HG03439 (cell line): Measurements from ENCODE around the gene MANEAL.

ENCODE experiments used
- ATAC-seq: cut with Tn5 transposase; IDR thresholded peaks from one replicate; pipeline ENCODE4 v1.9.1; 2021; ENCODE audit warnings: mild to moderate bottlenecking, moderate library complexity; ENCODE audit not compliant: unreplicated experiment

MANEAL gene

DNA sequence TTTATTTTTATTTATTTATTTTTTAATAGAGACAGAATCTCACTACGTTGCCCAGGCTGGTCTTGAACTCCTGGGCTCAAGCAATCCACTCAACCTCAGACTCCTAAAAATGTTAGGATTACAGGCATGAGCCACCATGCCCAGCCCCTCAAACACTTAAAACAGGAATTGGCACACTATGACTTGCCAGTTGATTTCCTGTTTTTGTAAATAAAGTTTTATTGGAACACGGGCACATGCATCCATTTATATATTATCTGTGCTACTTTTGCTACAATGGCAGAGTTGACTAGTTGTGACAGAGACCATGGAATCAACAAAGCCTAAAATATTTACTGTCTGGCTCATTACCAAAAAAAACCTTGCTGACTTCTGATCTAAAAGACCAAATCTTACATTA, 30.4 kb downstream of the MANEAL start:
- no peak for ATAC-seq

DNA sequence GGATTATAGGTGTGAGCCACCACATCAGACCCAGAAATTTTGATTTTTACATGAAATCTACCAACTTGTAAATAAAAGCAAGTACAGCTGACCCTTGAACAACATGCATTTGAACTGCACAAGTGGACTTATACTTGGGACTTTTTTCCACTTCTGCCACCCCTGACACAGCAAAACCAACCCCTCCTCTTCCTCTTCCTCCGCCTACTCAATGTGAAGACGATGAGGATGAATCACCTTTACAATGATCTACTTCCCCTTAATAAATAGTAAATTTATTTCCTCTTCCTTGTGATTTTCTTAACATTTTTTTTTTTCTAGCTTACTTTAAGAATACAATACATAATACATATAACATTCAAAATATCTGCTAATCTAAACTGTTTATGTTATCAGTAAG, 31.9 kb downstream of the MANEAL start:
- ATAC-seq, result no peak

DNA sequence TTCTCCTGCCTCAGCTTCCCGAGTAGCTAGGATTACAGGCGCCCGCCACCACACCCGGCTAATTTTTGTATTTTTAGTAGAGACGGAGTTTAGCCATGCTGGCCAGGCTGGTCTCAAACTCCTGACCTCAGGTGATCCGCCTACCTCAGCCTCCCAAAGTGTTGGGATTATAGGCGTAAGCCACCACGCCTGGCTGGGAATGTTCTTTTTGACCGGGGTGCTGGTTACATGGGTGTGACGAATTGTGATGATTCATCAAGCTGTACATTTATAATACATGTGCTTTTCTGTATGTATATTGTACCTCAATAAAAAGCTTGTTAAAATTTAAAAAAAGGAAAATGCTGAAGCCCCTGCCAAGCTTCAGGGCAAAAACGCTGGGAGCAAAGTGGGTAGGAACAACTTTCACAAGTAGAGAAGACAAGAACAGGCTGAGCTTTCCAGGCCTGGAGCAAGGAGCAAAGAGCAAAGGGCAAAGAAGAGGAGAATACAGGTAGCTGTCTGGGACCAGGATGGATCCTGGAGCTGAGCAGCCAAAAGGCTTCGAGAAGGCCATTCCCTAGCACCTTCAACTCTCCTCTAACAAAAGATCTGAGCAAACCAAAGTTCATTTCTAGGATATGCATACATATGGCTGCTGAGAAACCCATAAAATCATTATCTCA, 34.9 kb downstream of the MANEAL start:
- no peak for ATAC-seq

DNA sequence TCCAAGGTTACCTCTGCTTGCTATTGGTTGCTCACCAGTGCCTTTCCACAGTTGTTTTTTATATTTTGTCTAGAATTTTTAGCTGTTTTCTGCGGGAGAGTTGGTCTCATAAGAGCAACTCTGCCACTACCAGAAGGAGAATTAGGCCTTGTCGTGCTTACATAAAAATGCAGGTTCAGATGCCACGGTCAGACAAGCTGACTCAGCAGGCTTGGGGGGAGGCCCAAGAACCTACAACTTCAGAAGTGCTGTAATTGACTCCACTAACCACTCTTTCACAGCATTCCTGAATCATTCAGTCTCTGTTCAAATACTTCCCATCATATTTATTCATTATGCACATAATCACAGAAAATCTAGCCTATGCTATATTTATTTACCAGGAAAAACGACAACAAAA, 37.5 kb downstream of the MANEAL start:
- ATAC-seq, result no peak

DNA sequence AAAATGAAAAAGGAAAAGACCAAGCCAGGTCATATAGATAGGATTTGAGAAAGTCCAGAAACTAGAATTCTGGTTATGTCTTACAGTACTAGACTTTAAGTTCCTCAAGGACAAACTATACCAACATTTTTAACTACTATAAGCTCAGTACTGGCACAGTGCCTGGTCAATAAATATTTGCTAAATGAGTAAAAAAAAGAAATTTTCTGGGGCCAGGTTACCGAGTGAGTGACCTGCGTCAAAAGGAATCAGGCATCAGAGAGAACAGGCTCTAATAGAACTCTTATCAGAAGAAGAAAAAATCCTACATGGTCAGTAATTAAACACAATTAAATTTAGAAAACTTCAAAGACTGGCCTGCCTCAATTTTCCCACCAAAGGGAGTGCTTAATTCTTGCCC, 38.2 kb downstream of the MANEAL start:
- ATAC-seq, result no peak

DNA sequence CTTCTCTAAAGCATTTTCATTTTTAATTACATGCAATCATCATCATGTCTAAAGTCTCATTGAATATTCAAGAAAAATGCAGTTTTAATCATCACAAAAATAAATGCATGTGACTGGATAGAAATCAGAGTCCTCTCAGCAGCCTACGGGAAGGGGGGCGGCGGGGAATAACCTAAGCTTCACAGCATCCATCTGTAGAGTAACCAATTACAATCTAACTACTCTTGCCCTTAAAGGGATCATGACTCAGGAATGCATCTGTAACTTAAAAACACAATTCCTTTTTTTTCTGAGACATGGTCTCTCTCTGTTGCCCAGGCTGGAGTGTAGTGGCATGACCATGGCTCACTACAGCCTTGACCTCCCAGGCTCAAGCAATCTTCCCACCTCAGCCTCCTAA, 43.1 kb downstream of the MANEAL start:
- ATAC-seq, result no peak

DNA sequence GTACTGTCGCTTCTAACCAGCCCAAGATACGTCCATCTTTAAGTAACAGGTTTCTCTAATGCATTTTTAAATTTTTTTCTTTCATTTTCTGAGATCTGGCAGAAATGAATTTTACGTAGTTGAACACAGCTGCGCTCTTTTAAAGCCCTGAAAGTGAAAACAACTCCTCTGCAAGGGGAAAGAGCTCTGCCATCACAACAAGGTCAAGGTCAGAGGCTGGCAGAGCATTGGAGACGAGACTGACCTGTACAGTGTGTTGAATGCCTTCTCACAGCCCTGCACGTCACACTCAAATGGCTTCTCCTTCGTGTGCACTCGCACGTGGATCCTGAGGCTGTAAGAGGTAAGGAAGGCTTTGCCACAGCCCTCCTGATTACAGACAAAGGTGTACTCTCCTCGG, 46.0 kb downstream of the MANEAL start:
- no peak for ATAC-seq

DNA sequence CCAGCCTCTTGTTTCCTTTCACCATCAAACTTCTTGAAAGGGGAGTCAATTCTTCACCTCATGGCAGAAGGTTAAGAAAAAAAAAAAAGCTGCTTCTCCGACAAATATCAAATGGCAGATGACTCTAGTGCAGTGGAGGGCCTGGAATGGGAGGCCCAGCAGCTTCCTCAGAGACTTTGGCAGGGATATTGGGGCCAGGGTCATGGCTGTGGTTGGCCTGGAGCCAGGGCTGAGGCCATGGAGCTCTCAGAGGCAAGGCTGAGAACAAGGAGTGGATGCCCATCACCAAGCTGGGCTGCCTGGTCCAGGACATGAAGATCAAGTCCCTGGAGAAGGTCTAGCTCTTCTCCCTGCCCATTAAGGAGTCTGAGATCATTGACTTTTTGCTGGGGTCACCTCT, 47.1 kb downstream of the MANEAL start:
- ATAC-seq, result no peak

DNA sequence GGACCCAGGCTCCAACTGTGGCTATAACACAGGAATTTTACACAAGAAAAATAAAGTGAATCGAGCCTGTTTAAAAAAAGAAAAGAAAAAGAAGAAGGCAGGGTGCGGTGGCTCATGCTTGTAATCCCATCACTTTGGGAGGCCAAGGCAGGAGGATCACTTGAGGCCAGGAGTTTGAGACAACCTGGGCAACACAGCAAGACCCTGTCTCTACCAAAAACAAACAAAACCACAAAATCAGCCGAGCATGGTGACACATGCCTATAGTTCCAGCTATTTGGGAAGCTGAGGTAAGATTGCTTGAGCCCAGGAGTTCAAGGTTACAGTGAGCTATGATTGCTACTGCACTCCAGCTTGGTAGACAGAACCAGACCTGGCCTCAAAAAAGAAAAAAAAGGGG, 48.0 kb downstream of the MANEAL start:
- no peak for ATAC-seq

DNA sequence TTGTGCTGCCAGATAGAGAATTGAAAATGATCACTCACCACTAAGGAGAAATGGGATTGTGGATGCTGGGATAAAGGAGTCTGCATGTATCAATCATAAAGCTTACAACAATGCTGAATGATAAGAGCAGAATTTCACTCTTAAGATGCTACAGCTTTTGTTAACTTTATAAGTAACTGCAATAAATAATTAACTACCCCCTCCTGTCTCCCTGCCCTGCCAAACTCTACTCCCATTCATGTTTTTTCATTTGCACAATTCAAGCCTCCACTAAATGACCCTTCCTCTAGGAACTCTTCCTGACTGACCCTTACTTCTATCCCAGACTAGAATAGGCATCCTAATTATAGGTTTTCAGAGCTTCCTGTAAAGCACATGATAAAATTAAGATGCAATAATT, 50.9 kb downstream of the MANEAL start:
- no peak for ATAC-seq

DNA sequence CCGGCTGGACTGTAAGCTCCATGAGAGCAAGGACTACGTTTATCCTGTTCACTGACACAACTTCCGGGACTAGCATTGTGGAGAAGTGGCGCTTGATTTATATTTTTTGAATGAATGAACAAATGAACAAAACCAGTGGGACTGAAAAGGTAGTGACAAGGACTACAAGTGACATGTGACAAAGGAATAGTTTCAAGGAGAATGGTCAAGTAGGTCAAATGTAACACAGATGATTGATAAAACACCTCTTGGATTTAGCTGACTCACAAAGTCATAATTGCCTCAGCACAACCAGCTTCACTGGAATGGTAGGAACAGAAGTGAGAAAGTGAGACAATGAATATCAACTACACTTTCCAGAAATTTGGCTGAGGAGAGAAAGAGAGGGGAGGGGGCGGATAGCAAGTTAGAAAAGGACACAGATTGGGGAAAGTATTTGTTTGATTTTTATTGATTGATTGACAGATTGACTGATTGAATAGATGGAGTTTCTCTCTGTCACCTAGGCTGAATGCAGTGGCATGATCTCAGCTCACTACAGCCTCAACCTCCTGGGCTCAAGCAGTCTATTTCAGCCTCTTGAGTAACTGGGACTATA, 51.5 kb downstream of the MANEAL start:
- ATAC-seq, result no peak

DNA sequence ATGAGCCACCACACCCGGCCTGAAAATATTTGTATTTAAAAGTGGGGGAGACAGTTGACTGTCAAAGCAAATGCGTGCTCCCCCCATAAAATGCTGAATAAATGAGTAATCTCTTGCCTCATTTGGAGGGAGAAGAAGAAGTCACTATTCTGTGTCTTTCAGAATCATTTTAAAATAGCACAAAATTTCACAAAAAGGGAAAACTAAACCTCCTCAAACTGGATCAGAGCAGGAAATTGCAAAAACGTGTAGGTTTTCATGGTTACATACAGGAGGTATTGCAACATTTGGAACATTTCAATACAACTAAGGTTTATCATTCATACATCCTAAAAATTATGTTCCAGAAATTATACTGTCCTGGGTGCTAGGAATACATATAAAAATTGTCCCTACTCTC, 52.1 kb downstream of the MANEAL start:
- no peak for ATAC-seq

DNA sequence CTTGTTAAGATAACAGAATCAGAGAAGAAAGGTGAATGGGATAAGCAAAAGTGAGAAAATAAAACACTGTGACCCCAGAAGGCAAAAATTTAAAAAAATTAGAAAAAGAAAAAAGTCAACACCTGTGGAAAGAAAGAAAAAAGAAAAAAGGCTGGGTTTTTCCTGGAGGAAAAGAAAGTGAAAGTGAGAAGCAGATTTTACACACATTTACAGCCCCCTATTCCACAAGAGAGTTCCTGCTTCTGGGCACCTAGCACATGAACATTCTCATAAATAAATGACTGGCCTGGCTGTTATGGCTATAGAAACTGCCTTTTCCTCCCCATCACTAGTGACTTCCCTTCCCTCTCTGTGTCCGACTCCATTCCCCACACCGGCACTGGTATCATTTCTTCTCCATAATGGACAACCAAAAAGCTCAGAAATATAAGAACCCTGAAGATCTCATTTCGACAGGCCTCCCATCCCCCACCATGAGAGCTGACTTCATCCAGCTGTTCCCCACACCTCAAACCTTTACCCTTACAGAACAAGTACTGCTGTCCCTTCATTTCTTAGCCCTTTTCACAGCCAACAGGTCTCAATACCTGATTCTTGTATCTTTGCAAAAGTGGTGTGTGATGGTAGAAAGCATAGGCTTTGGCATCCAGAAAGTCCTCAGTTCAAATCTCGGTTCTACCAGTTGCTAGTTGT, 53.1 kb downstream of the MANEAL start:
- no peak for ATAC-seq

DNA sequence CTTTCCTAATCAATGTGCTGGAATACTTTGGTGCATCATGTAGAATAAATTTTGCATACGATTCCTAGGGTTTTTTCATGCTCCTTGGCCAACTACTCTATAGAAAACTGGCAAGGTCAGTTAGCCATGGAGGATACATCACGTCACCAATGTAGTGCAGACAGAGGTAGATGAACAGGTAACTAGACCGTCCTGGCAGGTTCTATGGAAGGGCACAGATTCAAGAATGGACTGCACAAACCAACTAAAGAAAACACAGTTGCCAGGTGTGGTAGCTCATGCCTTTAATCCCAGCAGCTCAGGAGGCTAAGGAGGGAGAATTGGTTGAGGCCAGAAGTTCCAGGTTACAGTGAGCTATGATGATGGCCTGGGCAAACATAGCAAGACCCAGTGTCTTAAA, 55.8 kb downstream of the MANEAL start:
- no peak for ATAC-seq

DNA sequence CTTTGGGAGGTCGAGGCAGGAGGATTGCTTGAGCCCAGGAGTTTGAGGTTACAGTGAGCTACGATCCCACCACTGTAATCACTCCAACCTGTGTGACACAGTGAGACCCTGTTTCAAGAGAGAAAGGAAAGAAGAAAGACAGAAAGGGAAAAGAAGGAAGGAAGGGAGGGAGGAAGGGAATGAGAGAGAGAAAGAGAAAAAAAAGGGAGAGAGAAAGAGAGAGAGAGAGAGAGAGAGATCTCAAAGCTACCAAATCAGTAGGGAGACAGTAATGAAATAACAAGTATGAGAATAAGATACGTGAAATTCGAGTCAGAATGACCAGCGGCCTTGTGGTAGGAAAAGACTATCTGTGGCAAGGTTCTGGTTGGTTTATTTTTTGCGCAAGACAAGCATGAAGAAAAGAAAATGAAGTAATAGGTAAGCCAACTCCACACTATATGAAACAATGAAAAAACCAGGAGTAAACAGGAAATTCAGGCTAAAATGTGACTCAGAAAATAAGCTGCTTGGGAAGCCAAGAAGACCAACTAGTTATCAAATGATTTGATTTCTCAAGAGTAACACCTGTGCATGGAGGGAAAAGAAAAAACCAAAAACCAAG, 56.8 kb downstream of the MANEAL start:
- no peak for ATAC-seq
